HEK293 (cell line): Measurements from ENCODE around the gene SLC39A11.

Experiments
- CTCF ChIA-PET: fragments of 350-600 bp; formaldehyde crosslinking; extraction: SDS; loops from one replicate; lab custom pipeline; 2021; ENCODE audit warnings: antibody characterized with exemption; lab: Yijun Ruan, JAX
- POLR2A ChIA-PET: fragments of 300-600 bp; formaldehyde crosslinking; extraction: SDS; loops from one replicate; lab custom pipeline; 2020; ENCODE audit warnings: antibody characterized with exemption, inconsistent platforms; lab: Yijun Ruan, JAX
- H3K27ac ChIP-seq: fragments of 200-500 bp; sonication (Bioruptor generic); 2 replicates; pipeline ENCODE4 v1.5.1; 2014; ENCODE audit warnings: low read depth, low read length, control low read depth, inconsistent platforms; ENCODE audit errors: extremely low read depth
- H3K36me3 ChIP-seq, 2 experiments: fragments of 200-500 bp in 1 of 2; sonication (Bioruptor generic) in 1 of 2; 1 replicate in 1 of 2; 2 replicates in 1 of 2; pipeline ENCODE4 v1.5.1; 2014 to 2017; ENCODE audit warnings: inconsistent platforms in 2 of 2, low read length in 2 of 2; ENCODE audit not compliant: control insufficient read depth in 2 of 2, insufficient read depth in 1 of 2
- H3K4me1 ChIP-seq: fragments of 200-500 bp; sonication (Bioruptor generic); 2 replicates; pipeline ENCODE4 v1.5.1; 2014; ENCODE audit warnings: mild to moderate bottlenecking, low read length, inconsistent platforms; ENCODE audit not compliant: control insufficient read depth, insufficient read depth
- H3K4me3 ChIP-seq: 2 replicates; pipeline ENCODE4 v1.5.1; 2011; ENCODE audit warnings: low read depth, mild to moderate bottlenecking, control low read depth, low read length, moderate library complexity
- H3K9me3 ChIP-seq: fragments of 200-500 bp; sonication (Bioruptor generic); 2 replicates; pipeline ENCODE4 v1.5.1; 2014; ENCODE audit warnings: low read depth, low read length, inconsistent platforms; ENCODE audit not compliant: control insufficient read depth, insufficient read depth
- EGR2 ChIP-seq: fragments of 450-650 bp; formaldehyde crosslinking; IDR thresholded peaks from 2 replicates; pipeline ENCODE4 v1.5.1; 2016; ENCODE audit warnings: low read depth, missing biosample characterization, missing genetic modification characterization
- ZBTB44 ChIP-seq: fragments of 450-650 bp; IDR thresholded peaks from 2 replicates; pipeline ENCODE4 v1.5.1; 2018; ENCODE audit warnings: missing biosample characterization, mild to moderate bottlenecking, missing genetic modification characterization
- ZFHX2 ChIP-seq: fragments of 450-650 bp; formaldehyde crosslinking; conservative IDR thresholded peaks from 2 replicates; pipeline ENCODE4 v1.5.1; 2016; ENCODE audit warnings: missing biosample characterization, missing genetic modification characterization
- ZFP3 ChIP-seq: fragments of 450-650 bp; formaldehyde crosslinking; IDR thresholded peaks from 2 replicates; pipeline ENCODE4 v1.5.1; 2016; ENCODE audit warnings: low read depth, missing biosample characterization, missing genetic modification characterization
- ZNF138 ChIP-seq: fragments of 450-650 bp; formaldehyde crosslinking; IDR thresholded peaks from 2 replicates; pipeline ENCODE4 v1.5.1; 2016; ENCODE audit warnings: missing biosample characterization, missing genetic modification characterization, borderline replicate concordance
- ZNF223 ChIP-seq: fragments of 450-650 bp; formaldehyde crosslinking; IDR thresholded peaks from 2 replicates; pipeline ENCODE4 v1.5.1; 2016; ENCODE audit warnings: missing biosample characterization, missing genetic modification characterization
- ZNF645 ChIP-seq: fragments of 450-650 bp; formaldehyde crosslinking; IDR thresholded peaks from 2 replicates; pipeline ENCODE4; 2016; ENCODE audit warnings: missing biosample characterization, missing genetic modification characterization
- ZNF830 ChIP-seq: fragments of 450-650 bp; IDR thresholded peaks from 2 replicates; pipeline ENCODE4 v1.5.0; 2018; ENCODE audit warnings: missing biosample characterization, missing genetic modification characterization, low read depth, mild to moderate bottlenecking, moderate library complexity
- TF ChIP-seq, protein P1 (sequence below): fragments of 450-650 bp; formaldehyde crosslinking; optimal IDR thresholded peaks from 2 replicates; pipeline ENCODE3; 2016; ENCODE audit warnings: missing biosample characterization, mild to moderate bottlenecking, missing genetic modification characterization
- TF ChIP-seq, protein P2 (sequence below): fragments of 450-650 bp; formaldehyde crosslinking; IDR thresholded peaks from 2 replicates; pipeline ENCODE4 v1.5.0; 2017; ENCODE audit warnings: missing biosample characterization, missing genetic modification characterization, borderline replicate concordance
- TF ChIP-seq, protein P3 (sequence below): fragments of 450-650 bp; formaldehyde crosslinking; IDR thresholded peaks from 2 replicates; pipeline ENCODE4 v1.5.1; 2016; ENCODE audit warnings: missing biosample characterization, missing genetic modification characterization
- TF ChIP-seq, protein P4 (sequence below): fragments of 450-650 bp; formaldehyde crosslinking; IDR thresholded peaks from 2 replicates; pipeline ENCODE4 v1.5.1; 2017; ENCODE audit warnings: missing biosample characterization, missing genetic modification characterization
- TF ChIP-seq, protein P5 (sequence below): fragments of 450-650 bp; formaldehyde crosslinking; IDR thresholded peaks from 2 replicates; pipeline ENCODE4 v1.5.1; 2016; ENCODE audit warnings: missing biosample characterization, missing genetic modification characterization
- TF ChIP-seq, protein P6 (sequence below): fragments of 450-650 bp; formaldehyde crosslinking; IDR thresholded peaks from 2 replicates; pipeline ENCODE4 v1.5.1; 2016; ENCODE audit warnings: missing biosample characterization, missing genetic modification characterization, borderline replicate concordance

Gene SLC39A11

DNA sequence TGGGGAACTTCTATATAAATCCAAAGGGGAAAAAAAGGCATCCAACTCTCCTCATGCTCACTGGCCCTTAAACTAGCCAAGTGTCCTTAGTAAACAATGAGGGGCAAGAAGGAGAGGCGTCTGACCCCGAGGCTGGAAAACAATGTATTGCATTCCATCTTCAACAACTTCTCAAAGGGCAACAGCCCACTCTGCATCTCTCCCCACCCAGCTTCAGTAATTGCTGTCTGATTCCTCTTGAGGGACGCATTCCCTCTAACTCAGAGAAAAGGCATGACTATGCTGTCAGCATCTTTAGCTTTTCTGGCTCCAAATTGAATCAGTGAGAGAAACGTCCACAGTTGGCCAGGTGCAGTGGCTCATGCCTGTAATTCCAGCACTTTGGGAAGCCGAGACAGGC is 145.8 kb downstream of the SLC39A11 start (continued):
- TF ChIP-seq, protein P1, sequence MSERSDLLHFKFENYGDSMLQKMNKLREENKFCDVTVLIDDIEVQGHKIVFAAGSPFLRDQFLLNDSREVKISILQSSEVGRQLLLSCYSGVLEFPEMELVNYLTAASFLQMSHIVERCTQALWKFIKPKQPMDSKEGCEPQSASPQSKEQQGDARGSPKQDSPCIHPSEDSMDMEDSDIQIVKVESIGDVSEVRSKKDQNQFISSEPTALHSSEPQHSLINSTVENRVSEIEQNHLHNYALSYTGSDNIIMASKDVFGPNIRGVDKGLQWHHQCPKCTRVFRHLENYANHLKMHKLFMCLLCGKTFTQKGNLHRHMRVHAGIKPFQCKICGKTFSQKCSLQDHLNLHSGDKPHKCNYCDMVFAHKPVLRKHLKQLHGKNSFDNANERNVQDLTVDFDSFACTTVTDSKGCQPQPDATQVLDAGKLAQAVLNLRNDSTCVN (tag by site-specific recombination): no peak
- TF ChIP-seq, protein P2, sequence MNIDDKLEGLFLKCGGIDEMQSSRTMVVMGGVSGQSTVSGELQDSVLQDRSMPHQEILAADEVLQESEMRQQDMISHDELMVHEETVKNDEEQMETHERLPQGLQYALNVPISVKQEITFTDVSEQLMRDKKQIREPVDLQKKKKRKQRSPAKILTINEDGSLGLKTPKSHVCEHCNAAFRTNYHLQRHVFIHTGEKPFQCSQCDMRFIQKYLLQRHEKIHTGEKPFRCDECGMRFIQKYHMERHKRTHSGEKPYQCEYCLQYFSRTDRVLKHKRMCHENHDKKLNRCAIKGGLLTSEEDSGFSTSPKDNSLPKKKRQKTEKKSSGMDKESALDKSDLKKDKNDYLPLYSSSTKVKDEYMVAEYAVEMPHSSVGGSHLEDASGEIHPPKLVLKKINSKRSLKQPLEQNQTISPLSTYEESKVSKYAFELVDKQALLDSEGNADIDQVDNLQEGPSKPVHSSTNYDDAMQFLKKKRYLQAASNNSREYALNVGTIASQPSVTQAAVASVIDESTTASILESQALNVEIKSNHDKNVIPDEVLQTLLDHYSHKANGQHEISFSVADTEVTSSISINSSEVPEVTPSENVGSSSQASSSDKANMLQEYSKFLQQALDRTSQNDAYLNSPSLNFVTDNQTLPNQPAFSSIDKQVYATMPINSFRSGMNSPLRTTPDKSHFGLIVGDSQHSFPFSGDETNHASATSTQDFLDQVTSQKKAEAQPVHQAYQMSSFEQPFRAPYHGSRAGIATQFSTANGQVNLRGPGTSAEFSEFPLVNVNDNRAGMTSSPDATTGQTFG (tag by site-specific recombination): no peak
- no peak for TF ChIP-seq ZBTB44 (tag by site-specific recombination)
- TF ChIP-seq, protein P3, sequence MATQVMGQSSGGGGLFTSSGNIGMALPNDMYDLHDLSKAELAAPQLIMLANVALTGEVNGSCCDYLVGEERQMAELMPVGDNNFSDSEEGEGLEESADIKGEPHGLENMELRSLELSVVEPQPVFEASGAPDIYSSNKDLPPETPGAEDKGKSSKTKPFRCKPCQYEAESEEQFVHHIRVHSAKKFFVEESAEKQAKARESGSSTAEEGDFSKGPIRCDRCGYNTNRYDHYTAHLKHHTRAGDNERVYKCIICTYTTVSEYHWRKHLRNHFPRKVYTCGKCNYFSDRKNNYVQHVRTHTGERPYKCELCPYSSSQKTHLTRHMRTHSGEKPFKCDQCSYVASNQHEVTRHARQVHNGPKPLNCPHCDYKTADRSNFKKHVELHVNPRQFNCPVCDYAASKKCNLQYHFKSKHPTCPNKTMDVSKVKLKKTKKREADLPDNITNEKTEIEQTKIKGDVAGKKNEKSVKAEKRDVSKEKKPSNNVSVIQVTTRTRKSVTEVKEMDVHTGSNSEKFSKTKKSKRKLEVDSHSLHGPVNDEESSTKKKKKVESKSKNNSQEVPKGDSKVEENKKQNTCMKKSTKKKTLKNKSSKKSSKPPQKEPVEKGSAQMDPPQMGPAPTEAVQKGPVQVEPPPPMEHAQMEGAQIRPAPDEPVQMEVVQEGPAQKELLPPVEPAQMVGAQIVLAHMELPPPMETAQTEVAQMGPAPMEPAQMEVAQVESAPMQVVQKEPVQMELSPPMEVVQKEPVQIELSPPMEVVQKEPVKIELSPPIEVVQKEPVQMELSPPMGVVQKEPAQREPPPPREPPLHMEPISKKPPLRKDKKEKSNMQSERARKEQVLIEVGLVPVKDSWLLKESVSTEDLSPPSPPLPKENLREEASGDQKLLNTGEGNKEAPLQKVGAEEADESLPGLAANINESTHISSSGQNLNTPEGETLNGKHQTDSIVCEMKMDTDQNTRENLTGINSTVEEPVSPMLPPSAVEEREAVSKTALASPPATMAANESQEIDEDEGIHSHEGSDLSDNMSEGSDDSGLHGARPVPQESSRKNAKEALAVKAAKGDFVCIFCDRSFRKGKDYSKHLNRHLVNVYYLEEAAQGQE (tag by site-specific recombination): no peak
- TF ChIP-seq ZNF645 (tag by site-specific recombination): no peak
- no peak for TF ChIP-seq ZFP3
- TF ChIP-seq, protein P4, sequence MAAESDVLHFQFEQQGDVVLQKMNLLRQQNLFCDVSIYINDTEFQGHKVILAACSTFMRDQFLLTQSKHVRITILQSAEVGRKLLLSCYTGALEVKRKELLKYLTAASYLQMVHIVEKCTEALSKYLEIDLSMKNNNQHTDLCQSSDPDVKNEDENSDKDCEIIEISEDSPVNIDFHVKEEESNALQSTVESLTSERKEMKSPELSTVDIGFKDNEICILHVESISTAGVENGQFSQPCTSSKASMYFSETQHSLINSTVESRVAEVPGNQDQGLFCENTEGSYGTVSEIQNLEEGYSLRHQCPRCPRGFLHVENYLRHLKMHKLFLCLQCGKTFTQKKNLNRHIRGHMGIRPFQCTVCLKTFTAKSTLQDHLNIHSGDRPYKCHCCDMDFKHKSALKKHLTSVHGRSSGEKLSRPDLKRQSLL (tag by site-specific recombination): no peak

- POLR2A ChIA-PET: no interaction called here
Observed at GRCh38 chr17:72946156-72946555, 146.3 kb downstream of the SLC39A11 start.

GRCh38 chr17:72945473-72945872 is 147.0 kb downstream of the SLC39A11 start:
- Histone ChIP-seq H3K4me3 (no peak overlapping the region), H3K4me1 (0 out of 2 replicates have a peak, but pooled peaks cover under 1% of the 10 kb centered on the region), H3K36me3 (no peaks in the 10 kb centered on the region), H3K9me3 (no peaks in the 10 kb centered on the region), H3K27ac (no peak overlapping the region)
- ChIA-PET POLR2A (no interaction called here), CTCF (no interaction called here)
- TF ChIP-seq, protein P5, sequence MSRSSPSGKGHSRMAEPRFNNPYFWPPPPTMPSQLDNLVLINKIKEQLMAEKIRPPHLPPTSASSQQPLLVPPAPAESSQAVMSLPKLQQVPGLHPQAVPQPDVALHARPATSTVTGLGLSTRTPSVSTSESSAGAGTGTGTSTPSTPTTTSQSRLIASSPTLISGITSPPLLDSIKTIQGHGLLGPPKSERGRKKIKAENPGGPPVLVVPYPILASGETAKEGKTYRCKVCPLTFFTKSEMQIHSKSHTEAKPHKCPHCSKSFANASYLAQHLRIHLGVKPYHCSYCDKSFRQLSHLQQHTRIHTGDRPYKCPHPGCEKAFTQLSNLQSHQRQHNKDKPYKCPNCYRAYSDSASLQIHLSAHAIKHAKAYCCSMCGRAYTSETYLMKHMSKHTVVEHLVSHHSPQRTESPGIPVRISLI (tag by site-specific recombination): no peak
- TF ChIP-seq, protein P6, sequence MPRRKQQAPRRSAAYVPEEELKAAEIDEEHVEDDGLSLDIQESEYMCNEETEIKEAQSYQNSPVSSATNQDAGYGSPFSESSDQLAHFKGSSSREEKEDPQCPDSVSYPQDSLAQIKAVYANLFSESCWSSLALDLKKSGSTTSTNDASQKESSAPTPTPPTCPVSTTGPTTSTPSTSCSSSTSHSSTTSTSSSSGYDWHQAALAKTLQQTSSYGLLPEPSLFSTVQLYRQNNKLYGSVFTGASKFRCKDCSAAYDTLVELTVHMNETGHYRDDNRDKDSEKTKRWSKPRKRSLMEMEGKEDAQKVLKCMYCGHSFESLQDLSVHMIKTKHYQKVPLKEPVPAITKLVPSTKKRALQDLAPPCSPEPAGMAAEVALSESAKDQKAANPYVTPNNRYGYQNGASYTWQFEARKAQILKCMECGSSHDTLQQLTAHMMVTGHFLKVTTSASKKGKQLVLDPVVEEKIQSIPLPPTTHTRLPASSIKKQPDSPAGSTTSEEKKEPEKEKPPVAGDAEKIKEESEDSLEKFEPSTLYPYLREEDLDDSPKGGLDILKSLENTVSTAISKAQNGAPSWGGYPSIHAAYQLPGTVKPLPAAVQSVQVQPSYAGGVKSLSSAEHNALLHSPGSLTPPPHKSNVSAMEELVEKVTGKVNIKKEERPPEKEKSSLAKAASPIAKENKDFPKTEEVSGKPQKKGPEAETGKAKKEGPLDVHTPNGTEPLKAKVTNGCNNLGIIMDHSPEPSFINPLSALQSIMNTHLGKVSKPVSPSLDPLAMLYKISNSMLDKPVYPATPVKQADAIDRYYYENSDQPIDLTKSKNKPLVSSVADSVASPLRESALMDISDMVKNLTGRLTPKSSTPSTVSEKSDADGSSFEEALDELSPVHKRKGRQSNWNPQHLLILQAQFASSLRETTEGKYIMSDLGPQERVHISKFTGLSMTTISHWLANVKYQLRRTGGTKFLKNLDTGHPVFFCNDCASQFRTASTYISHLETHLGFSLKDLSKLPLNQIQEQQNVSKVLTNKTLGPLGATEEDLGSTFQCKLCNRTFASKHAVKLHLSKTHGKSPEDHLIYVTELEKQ (tag by site-specific recombination): no peak
- TF ChIP-seq ZNF138 (tag by site-specific recombination) (no peak), ZNF830 (tag by site-specific recombination) (no peak)

More at GRCh38 chr17:72946156-72946555, 146.3 kb downstream of the SLC39A11 start:
- TF ChIP-seq EGR2 (tag by site-specific recombination) (peak; percentile 31; the same call in 1 of the 2 replicates), ZNF223 (tag by site-specific recombination) (no peak), ZFHX2 (tag by site-specific recombination) (peak; percentile 43; the same call in 1 of the 2 replicates)
- CTCF ChIA-PET: no interaction called here
- no peak overlapping the region for H3K27ac ChIP-seq
- peaks cover 3% of the 10 kb centered on the region; the same call in 1 of the 2 replicates for H3K4me1 ChIP-seq
- H3K9me3 ChIP-seq: no peaks in the 10 kb centered on the region
- no peak overlapping the region for H3K4me3 ChIP-seq
- H3K36me3 ChIP-seq: no peaks in the 10 kb centered on the region
